HG03280 (cell line): ENCODE data around the gene MICAL3.
"Not testable (repeated sequence)": the region's sequence is repeated elsewhere in the genome, so short reads cannot be mapped to it uniquely, and the experiment has no call there.

Experiments
- ATAC-seq: cut with Tn5 transposase; IDR thresholded peaks from one replicate; pipeline ENCODE4 v1.9.1; 2021; ENCODE audit warnings: mild to moderate bottlenecking, moderate library complexity; ENCODE audit not compliant: unreplicated experiment

MICAL3 gene

DNA sequence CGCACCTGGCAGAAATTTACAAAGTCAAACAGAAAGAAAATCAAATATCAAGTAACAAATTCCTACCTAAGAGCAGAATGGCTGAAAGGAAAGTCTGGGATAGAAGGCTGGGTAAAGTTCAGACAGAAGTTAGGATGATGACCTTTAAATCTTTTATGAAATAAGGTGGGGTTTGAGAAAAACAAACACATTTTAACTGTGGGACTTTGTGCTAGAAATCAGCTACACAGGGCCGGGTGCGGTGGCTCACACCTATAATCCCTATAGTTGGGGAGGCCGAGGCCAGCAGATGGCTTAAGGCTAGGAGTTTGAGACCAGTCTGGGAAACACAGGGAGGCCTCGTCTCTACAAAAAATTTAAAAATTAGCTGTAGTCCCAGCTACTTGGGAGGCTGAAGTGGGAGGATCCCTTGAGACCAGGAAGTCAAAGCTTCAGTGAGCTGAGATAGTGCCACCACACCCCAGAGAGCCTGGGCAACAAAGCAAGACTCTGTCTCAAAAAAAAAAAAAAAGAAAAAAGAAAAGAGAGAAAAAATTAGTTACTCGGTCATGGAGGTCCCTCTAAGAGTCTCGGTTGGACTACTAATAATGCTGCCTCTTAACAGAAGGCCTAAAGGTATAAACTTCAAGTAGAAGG, 130.3 kb downstream of the MICAL3 start:
- ATAC-seq: no peak

DNA sequence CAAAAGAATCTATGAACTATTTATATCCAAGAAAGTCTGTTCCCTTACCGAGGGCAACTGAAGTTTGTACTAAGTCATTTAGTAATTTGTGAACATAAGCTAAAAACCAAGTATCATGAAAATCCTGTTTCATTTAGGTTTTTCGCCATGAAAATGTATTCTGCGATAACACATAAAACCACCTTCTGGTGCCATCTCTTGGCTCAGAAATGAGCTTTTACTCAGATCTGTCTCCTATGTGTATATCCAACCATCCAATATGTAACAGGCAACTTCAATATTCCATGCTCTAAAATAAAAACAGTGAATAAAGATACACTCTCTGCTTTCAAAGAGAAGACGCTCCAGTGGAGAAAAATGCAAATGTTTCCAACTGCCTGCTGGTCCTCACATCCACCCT, 132.0 kb downstream of the MICAL3 start:
- no peak for ATAC-seq

DNA sequence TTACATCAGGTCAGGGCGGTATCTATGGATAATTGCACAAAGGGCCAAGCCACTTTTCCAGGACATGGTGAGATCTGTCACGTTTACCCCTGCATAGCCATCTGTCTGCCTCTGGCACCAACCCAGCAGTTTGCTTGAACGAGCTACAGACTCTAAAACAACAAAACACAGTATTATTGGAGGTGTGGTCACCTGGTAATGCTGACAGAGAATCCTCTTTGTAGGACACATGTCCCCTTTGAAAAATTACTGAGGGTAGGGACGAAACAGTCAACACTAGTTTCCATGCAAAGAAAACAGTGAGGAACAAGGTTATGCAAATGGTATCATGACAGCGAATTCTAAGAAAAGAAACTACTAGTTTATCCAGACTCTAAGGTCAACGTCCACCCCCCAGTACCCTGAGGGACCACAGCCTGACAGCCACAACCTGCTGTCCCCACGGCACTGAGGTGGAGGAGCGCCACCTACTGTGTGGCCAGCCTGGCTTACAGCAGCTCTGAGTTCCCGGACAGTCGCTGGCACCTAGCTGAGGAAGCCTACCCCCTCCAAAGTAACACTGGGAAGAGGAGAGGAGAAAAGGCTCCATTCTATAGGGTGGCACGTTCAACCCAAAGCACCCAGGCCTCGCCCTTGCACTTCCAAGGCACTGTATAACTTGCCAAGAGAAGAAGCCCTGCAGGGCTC, 132.7 kb downstream of the MICAL3 start:
- ATAC-seq: no peak

GRCh38 chr22:17890892-17891291, 133.5 kb downstream of the MICAL3 start:
- no peak for ATAC-seq

GRCh38 chr22:17890245-17890671, 134.1 kb downstream of the MICAL3 start:
- no peak for ATAC-seq

DNA sequence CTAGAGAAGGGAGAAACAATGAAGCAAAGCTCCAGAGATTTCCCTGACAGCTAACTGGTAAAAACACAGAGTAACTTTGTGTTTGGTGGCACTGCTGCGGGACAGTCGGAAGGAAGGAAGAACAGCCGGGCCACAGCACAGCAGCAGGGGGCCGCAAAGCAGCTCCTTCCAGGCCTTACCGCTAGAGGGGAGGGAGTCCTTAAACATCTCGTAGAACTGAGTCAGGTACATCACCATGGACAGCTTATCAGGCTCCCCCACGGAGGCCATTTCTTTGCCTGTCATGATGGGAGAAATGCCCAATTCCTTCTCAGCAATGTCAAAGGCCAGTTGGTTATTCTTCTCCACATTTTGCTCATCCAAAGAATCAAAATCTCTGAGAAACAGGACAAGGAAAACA, 135.5 kb downstream of the MICAL3 start:
- ATAC-seq: no peak

DNA sequence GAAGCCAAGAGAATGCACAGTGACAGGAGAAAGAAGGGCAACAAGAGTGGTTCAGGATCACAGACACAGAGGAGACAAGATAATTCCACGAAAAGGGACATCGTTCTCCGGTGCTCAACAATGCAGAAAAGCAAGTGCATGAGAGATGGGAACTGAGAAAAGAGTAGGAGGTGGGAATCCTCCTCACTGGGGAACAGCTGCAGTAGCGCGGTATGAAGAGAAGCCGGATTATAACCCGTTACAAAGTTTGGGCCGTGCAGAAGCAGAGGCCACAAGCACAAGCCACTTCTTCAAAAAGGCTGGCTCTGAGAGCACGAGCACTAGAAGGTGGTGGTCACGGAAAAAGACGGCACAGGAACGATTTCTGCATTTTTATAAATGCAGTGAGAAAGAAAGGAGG, 135.9 kb downstream of the MICAL3 start:
- ATAC-seq: no peak

DNA sequence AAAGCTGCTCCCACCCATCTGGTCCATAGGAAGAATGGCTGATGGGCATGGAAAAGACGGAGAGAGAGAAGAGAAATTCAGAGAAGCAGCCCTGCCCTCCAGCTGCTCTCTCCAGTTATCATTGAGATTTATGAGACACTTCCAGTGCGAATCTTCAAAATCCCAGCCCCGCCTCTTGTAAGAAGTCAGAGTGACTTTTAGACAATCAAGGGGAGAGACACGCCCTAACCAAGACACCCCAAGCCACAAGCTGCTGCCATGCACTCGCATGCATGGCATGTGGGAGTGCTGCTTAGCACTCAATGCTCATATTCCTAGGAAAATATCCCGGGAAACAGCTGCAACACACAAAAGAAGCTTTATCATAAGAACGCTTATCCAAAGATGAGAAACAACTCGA, 139.5 kb downstream of the MICAL3 start:
- no peak for ATAC-seq

GRCh38 chr22:17884084-17884483, 140.3 kb downstream of the MICAL3 start:
- ATAC-seq: no peak

GRCh38 chr22:17883356-17883755, 141.0 kb downstream of the MICAL3 start:
- no peak for ATAC-seq

- no peak for ATAC-seq
Measured at GRCh38 chr22:17882727-17883126, 141.6 kb downstream of the MICAL3 start.

DNA sequence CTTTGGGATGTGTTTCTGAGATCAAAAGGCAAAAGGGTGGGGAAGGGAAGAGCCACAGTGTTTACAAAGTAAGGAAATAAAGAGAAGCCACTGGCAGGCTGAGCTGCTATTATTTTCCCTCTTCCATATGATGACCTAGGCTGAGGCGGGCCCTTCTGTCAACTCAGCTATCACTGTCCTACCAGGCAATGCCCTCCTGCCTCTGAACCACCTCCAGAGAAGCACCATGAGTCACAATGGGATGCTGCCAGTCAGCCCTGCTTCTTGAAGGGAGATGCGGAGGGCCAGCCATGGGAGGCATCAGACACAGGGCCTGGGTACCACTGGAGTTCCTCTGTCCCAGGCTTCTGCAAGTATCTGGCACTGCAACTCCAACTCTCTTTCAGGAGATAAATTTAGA, 142.2 kb downstream of the MICAL3 start:
- ATAC-seq: no peak

DNA sequence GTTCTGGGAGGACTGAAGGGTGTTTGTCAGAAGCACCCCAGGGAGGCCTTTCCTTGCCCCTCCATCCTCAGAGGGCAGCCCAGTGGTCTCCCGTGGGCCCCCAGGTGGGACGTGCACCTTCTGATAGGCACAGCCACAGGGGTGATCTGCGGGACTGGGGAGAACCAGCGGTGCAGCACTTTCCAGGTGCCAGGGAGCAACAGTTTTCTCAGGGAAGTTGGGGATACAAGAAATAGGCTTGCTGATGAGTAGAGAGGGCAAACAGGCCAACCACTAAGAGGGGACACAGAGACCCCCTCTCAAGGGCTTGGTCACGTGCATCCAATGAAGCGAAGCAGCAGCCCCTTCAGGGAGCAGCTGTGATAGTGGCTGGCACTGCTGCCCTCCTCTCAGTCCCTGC, 143.0 kb downstream of the MICAL3 start:
- no peak for ATAC-seq

DNA sequence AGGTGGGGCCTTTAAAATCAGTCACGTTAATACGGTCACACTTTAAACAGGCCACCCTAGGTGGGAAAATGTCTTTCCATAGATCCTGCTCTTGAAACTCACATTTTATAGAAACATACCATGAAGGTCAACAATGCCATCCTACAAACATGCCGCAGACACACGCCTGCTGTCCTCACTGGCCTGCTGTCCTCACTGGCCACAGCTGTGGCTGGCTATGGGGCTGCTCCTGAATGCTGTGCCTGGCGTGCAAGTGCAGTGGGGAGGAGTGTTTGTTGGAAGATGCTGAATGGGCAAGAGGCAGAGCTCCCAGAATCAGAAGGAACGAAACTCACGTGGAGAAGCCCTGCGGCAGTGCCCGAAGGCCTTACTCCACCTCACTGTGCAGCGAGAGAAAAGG, 143.9 kb downstream of the MICAL3 start:
- ATAC-seq: no peak

- ATAC-seq: no peak
Measured at GRCh38 chr22:17880020-17880419, 144.3 kb downstream of the MICAL3 start.

GRCh38 chr22:17878941-17879340, 145.4 kb downstream of the MICAL3 start:
- no peak for ATAC-seq

GRCh38 chr22:17878186-17878694, 146.1 kb downstream of the MICAL3 start:
- ATAC-seq: no peak

DNA sequence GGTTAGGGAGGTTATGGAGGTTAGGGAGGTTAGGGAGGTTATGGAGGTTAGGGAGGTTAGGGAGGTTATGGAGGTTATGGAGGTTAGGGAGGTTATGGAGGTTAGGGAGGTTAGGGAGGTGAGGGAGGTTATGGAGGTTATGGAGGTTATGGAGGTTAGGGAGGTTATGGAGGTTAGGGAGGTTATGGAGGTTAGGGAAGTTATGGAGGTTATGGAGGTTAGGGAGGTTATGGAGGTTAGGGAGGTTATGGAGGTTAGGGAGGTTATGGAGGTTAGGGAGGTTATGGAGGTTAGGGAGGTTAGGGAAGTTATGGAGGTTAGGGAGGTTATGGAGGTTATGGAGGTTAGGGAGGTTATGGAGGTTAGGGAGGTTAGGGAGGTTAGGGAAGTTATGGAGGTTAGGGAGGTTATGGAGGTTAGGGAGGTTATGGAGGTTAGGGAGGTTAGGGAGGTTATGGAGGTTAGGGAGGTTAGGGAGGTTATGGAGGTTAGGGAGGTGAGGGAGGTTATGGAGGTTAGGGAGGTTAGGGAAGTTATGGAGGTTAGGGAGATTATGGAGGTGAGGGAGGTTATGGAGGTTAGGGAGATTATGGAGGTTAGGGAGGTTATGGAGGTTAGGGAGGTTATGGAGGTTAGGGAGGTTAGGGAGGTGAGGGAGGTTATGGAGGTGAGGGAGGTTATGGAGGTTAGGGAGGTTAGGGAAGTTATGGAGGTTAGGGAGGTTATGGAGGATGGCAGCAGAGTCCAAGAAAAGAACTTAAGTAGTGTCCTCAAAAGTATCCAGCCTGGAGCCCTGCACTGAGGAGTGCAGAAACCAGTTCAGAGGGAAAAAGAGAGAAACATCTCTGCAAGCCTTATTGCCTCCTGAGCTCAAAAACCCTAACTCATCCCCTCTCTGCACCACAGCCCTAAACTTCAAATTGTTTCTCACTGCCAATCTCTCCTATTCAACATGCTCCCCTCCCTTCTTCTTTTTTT, 147.2 kb downstream of the MICAL3 start:
- ATAC-seq: not testable (repeated sequence)

DNA sequence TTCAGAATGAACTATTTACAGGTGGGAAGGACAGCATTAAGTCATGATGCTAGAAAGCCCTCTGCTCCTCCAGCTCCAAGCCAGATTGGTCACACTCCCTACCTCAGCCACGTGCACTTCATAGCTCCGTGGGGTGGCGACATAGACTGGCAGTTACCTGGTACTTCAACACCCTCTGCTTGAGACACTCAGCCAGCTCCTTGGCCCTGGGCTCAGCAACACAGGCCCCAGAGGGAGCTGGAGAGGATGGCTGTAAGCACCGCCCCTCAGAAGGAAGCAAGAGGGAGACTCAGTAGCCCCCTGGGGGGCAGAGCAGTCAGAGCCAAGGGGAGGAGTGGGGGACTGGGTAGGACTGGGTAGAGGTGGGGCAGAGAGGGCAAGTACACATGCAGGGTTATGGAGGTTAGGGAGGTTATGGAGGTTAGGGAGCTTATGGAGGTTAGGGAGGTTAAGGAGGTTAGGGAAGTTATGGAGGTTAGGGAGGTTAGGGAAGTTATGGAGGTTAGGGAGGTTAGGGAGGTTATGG, 148.0 kb downstream of the MICAL3 start:
- no peak for ATAC-seq

GRCh38 chr22:17875631-17876030, 148.7 kb downstream of the MICAL3 start:
- ATAC-seq: no peak

GRCh38 chr22:17875156-17875555, 149.2 kb downstream of the MICAL3 start:
- no peak for ATAC-seq
